ENCODE results near the gene NDUFS6.
A peak's percentile ranks its signal among the peaks of the same experiment; 100 is the strongest.

The NDUFS6 gene

DNA sequence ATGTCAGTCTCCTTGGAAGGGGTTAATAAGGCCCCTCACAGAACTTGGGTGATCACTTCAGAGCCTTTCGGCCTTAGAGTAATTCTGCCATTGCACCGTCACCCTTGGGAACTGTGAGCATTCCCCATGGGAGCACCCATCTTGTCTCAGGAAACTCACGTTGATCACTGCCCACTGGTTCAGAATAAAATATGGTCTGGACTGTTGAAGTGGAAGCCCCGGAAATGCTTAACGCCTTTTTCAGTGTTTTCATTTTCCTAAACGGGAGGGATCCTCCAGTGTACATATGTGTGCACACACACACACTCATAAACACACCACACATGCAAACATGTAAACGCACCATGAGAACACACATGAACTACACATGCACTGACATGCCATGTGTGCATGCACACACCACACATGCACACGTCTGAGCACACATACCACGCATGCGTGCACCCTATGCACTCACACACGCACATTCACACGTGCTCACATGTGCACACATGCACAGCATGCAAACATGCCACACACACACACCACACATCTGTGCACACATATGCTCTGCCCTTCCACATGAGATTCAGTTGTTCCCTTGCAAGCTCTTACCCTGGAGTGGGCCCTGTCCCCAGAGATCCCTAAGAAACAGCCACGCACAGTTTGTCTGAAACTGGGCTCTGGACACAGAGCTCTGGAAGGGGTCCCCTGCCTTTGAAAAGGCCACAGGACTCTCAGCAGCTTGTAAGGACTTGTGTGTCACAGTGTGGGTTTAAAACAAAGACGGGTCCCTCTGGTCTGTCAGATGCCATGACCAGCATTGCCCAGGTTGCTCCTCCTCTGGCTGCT is 18.6 kb upstream of the NDUFS6 start:
- Histone ChIP-seq H3K27me3 (peaks cover 0 to 51% of the 10 kb centered on the region in 2 donors), H3K4me1 (no peaks in the 10 kb centered on the region), H3K36me3 (no peaks in the 10 kb centered on the region), H3K9me3 (no peaks in the 10 kb centered on the region), H3K27ac (no peak overlapping the region), H3K4me3 (no peak overlapping the region)
- intact Hi-C loops (cut with DNase I; ENCODE audit: low total_unique reads): no loop called here
- DNase-seq: no peak
- TF ChIP-seq CTCF (IDR thresholded peaks at IDR 0.05): no peak

- H3K27me3 ChIP-seq: peaks cover 0 to 48% of the 10 kb centered on the region in 2 donors
- no peak for TF ChIP-seq CTCF (IDR thresholded peaks at IDR 0.05)
- H3K9me3 ChIP-seq: no peaks in the 10 kb centered on the region
- H3K4me3 ChIP-seq: no peak overlapping the region
- DNase-seq: peak in 1 of 2 donors; percentile 10
- H3K36me3 ChIP-seq: no peaks in the 10 kb centered on the region
- intact Hi-C loops (cut with DNase I; ENCODE audit: low total_unique reads): no loop called here
- H3K4me1 ChIP-seq: no peaks in the 10 kb centered on the region
- H3K27ac ChIP-seq: no peak overlapping the region
Observed at GRCh38 chr5:1783216-1783554, 18.0 kb upstream of the NDUFS6 start.

- H3K9me3 ChIP-seq: no peaks in the 10 kb centered on the region
- no peaks in the 10 kb centered on the region for H3K36me3 ChIP-seq
- no peaks in the 10 kb centered on the region for H3K4me1 ChIP-seq
- intact Hi-C loops (cut with DNase I; ENCODE audit: low total_unique reads): no loop called here
- H3K4me3 ChIP-seq: no peak overlapping the region
- TF ChIP-seq CTCF (IDR thresholded peaks at IDR 0.05): no peak
- DNase-seq: peak in 1 of 2 donors; percentile 49
- H3K27ac ChIP-seq: no peak overlapping the region
- H3K27me3 ChIP-seq: peaks cover 0 to 45% of the 10 kb centered on the region in 2 donors
Observed at GRCh38 chr5:1784197-1785050, 16.8 kb upstream of the NDUFS6 start.

DNA sequence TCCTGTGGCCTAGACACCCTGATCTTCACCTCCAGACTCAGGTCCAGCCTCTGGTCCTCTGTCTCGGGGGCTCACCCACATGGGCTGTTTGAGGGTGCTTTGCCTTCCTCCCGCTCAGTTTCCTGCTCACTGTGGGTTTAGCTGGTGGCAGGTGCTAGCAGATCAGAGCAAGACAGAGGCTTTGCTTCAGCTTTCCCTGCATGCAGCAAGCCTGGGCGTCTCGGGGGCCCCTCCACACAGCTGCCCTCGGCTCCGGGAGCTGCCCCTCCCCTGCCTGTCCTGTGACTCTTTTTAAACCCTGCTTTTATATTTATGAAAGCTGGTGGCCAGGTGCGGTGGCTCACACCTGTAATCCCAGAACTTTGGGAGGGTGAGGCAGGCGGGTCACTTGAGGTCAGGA is 16.1 kb upstream of the NDUFS6 start:
- no peak for TF ChIP-seq CTCF (IDR thresholded peaks at IDR 0.05)
- no peak overlapping the region for H3K27ac ChIP-seq

DNA sequence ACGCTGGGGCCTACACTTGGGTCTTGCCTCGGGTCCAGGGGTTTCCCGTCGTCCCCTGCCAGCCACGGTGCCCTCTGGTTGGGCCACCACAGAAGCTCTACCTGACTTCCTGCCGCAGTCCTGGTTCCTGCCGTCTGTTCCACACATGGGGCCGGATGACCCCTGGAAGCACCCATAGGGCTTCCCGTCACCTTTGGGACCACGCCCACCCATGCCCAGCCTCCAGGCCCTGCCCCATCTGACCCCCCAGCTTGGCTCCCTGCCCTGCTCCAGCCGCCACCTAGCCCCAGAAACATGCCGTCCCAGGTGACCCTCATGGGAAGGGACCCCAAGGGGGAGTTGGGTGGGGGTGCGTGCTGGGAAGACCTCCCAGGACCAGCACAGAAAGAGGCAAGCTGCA is 15.2 kb upstream of the NDUFS6 start:
- Histone ChIP-seq H3K27me3 (peaks cover 0 to 39% of the 10 kb centered on the region in 2 donors), H3K27ac (no peak overlapping the region), H3K36me3 (no peaks in the 10 kb centered on the region), H3K4me1 (no peaks in the 10 kb centered on the region), H3K9me3 (no peaks in the 10 kb centered on the region), H3K4me3 (no peak overlapping the region)
- DNase-seq: peak in 1 of 2 donors; percentile 56
- no peak for TF ChIP-seq CTCF (IDR thresholded peaks at IDR 0.05)
- intact Hi-C loops (cut with DNase I; ENCODE audit: low total_unique reads): no loop called here

More for the DNA sequence above, 16.1 kb upstream of the NDUFS6 start:
- DNase-seq: peak in 1 of 2 donors; percentile 44
- no peak overlapping the region for H3K4me3 ChIP-seq
- no peaks in the 10 kb centered on the region for H3K36me3 ChIP-seq
- H3K27me3 ChIP-seq: peaks cover 0 to 39% of the 10 kb centered on the region in 2 donors
- H3K4me1 ChIP-seq: no peaks in the 10 kb centered on the region
- intact Hi-C loops (cut with DNase I; ENCODE audit: low total_unique reads): no loop called here
- no peaks in the 10 kb centered on the region for H3K9me3 ChIP-seq
